ENCODE measurements around the gene STX3.

STX3 gene

GRCh38 chr11:59754494-59754858 lies 700 bp upstream of the STX3 start:
- Histone ChIP-seq H3K18ac (ENCODE audit: low read length) (no peak overlapping the region), H3K4me2 (ENCODE audit: low read length) (peak overlapping the region; percentile 96), H2BK15ac (replicated peaks; ENCODE audit: low read depth) (no peak overlapping the region), H3K79me2 (ENCODE audit: control insufficient read depth, insufficient read depth, low read length) (peaks cover 32% of the 10 kb centered on the region), H2BK120ac (ENCODE audit: low read depth, low read length) (no peak overlapping the region), H4K5ac (ENCODE audit: low read length) (no peak overlapping the region), H3K9ac (ENCODE audit: low read length) (peak overlapping the region; percentile 76), H2AK5ac (ENCODE audit: low read length) (no peak overlapping the region), H3K79me1 (ENCODE audit: low read length) (peaks cover 23% of the 10 kb centered on the region), H3K4ac (ENCODE audit: low read depth, low read length) (no peak overlapping the region), H3K27me3 (ENCODE audit: insufficient read depth, low read length, poor library complexity) (no peaks in the 10 kb centered on the region), H3K4me3 (ENCODE audit: low read length) (peak overlapping the region; percentile 61), H3K4me1 (ENCODE audit: control insufficient read depth, low read depth, low read length) (peaks cover 5% of the 10 kb centered on the region), H2BK5ac (ENCODE audit: low read length) (no peak overlapping the region), H3K36me3 (ENCODE audit: control insufficient read depth, insufficient read depth, low read length) (no peaks in the 10 kb centered on the region), H3K56ac (ENCODE audit: low read length) (peak overlapping the region; percentile 81), H4K8ac (ENCODE audit: low read depth, low read length) (no peak overlapping the region), H3K23ac (ENCODE audit: low read length) (no peak overlapping the region), H3K27ac (ENCODE audit: low read depth, low read length) (no peak overlapping the region)
- peak; percentile 41 for DNase-seq
- WGBS (ENCODE audit: extremely low coverage, insufficient coverage, low lambda C conversion rate): no CpG with 5 or more reads among the region's 20 CpGs

GRCh38 chr11:59755701-59756557 lies 753 bp downstream of the STX3 start:
- H3K27me3 ChIP-seq (ENCODE audit: insufficient read depth, low read length, poor library complexity): no peaks in the 10 kb centered on the region
- peak overlapping the region; percentile 89 for H3K27ac ChIP-seq (ENCODE audit: low read depth, low read length)
- peak; percentile 90 for DNase-seq

GRCh38 chr11:59756558-59756840 lies 1.3 kb downstream of the STX3 start:
- no peak overlapping the region for H3K4ac ChIP-seq (ENCODE audit: low read depth, low read length)
- peaks cover 32% of the 10 kb centered on the region for H3K79me1 ChIP-seq (ENCODE audit: low read length)
- no peak overlapping the region for H4K8ac ChIP-seq (ENCODE audit: low read depth, low read length)
- H2BK15ac ChIP-seq (replicated peaks; ENCODE audit: low read depth): no peak overlapping the region
- H3K23ac ChIP-seq (ENCODE audit: low read length): no peak overlapping the region
- H3K4me2 ChIP-seq (ENCODE audit: low read length): peak overlapping the region; percentile 78
- H3K36me3 ChIP-seq (ENCODE audit: control insufficient read depth, insufficient read depth, low read length): no peaks in the 10 kb centered on the region
- H3K27me3 ChIP-seq (ENCODE audit: insufficient read depth, low read length, poor library complexity): no peaks in the 10 kb centered on the region
- peak overlapping the region; percentile 81 for H3K9ac ChIP-seq (ENCODE audit: low read length)
- WGBS (ENCODE audit: extremely low coverage, insufficient coverage, low lambda C conversion rate): no CpG with 5 or more reads among the region's 3 CpGs
- H4K5ac ChIP-seq (ENCODE audit: low read length): no peak overlapping the region
- no peak for DNase-seq
- no peak overlapping the region for H2AK5ac ChIP-seq (ENCODE audit: low read length)
- no peak overlapping the region for H3K18ac ChIP-seq (ENCODE audit: low read length)
- peaks cover 5% of the 10 kb centered on the region for H3K4me1 ChIP-seq (ENCODE audit: control insufficient read depth, low read depth, low read length)
- no peak overlapping the region for H3K4me3 ChIP-seq (ENCODE audit: low read length)
- peak overlapping the region; percentile 18 for H3K56ac ChIP-seq (ENCODE audit: low read length)
- H3K27ac ChIP-seq (ENCODE audit: low read depth, low read length): no peak overlapping the region
- H2BK120ac ChIP-seq (ENCODE audit: low read depth, low read length): no peak overlapping the region
- no peak overlapping the region for H2BK5ac ChIP-seq (ENCODE audit: low read length)
- H3K79me2 ChIP-seq (ENCODE audit: control insufficient read depth, insufficient read depth, low read length): peaks cover 46% of the 10 kb centered on the region

More at GRCh38 chr11:59755701-59756557, 753 bp downstream of the STX3 start:
- H4K5ac ChIP-seq (ENCODE audit: low read length): no peak overlapping the region
- no CpG with 5 or more reads among the region's 23 CpGs for WGBS (ENCODE audit: extremely low coverage, insufficient coverage, low lambda C conversion rate)
- no peak overlapping the region for H2BK120ac ChIP-seq (ENCODE audit: low read depth, low read length)
- peaks cover 41% of the 10 kb centered on the region for H3K79me2 ChIP-seq (ENCODE audit: control insufficient read depth, insufficient read depth, low read length)
- H3K79me1 ChIP-seq (ENCODE audit: low read length): peaks cover 27% of the 10 kb centered on the region
- no peak overlapping the region for H3K4ac ChIP-seq (ENCODE audit: low read depth, low read length)
- peak overlapping the region; percentile 81 for H3K9ac ChIP-seq (ENCODE audit: low read length)
- H2BK5ac ChIP-seq (ENCODE audit: low read length): no peak overlapping the region
- H3K4me3 ChIP-seq (ENCODE audit: low read length): peak overlapping the region; percentile 34
- no peak overlapping the region for H2AK5ac ChIP-seq (ENCODE audit: low read length)
- H3K23ac ChIP-seq (ENCODE audit: low read length): no peak overlapping the region
- H2BK15ac ChIP-seq (replicated peaks; ENCODE audit: low read depth): no peak overlapping the region
- H3K56ac ChIP-seq (ENCODE audit: low read length): peak overlapping the region; percentile 81
- no peak overlapping the region for H4K8ac ChIP-seq (ENCODE audit: low read depth, low read length)
- peaks cover 5% of the 10 kb centered on the region for H3K4me1 ChIP-seq (ENCODE audit: control insufficient read depth, low read depth, low read length)
- peak overlapping the region; percentile 44 for H3K18ac ChIP-seq (ENCODE audit: low read length)
- H3K36me3 ChIP-seq (ENCODE audit: control insufficient read depth, insufficient read depth, low read length): no peaks in the 10 kb centered on the region
- peak overlapping the region; percentile 78 for H3K4me2 ChIP-seq (ENCODE audit: low read length)

- Histone ChIP-seq H3K4me3 (ENCODE audit: low read length) (no peak overlapping the region), H3K79me2 (ENCODE audit: control insufficient read depth, insufficient read depth, low read length) (peaks cover 46% of the 10 kb centered on the region), H2BK120ac (ENCODE audit: low read depth, low read length) (no peak overlapping the region), H3K18ac (ENCODE audit: low read length) (no peak overlapping the region), H3K27me3 (ENCODE audit: insufficient read depth, low read length, poor library complexity) (no peaks in the 10 kb centered on the region), H4K5ac (ENCODE audit: low read length) (no peak overlapping the region), H3K4me2 (ENCODE audit: low read length) (no peak overlapping the region), H3K79me1 (ENCODE audit: low read length) (peaks cover 33% of the 10 kb centered on the region), H2AK5ac (ENCODE audit: low read length) (no peak overlapping the region), H4K8ac (ENCODE audit: low read depth, low read length) (no peak overlapping the region), H3K36me3 (ENCODE audit: control insufficient read depth, insufficient read depth, low read length) (no peaks in the 10 kb centered on the region), H2BK15ac (replicated peaks; ENCODE audit: low read depth) (no peak overlapping the region), H3K23ac (ENCODE audit: low read length) (no peak overlapping the region), H3K4me1 (ENCODE audit: control insufficient read depth, low read depth, low read length) (peaks cover 5% of the 10 kb centered on the region), H3K9ac (ENCODE audit: low read length) (no peak overlapping the region), H2BK5ac (ENCODE audit: low read length) (no peak overlapping the region), H3K27ac (ENCODE audit: low read depth, low read length) (no peak overlapping the region), H3K4ac (ENCODE audit: low read depth, low read length) (no peak overlapping the region), H3K56ac (ENCODE audit: low read length) (peak overlapping the region; percentile 19)
- DNase-seq: peak; percentile 62
- no CpG with 5 or more reads among the region's 4 CpGs for WGBS (ENCODE audit: extremely low coverage, insufficient coverage, low lambda C conversion rate)
These were observed 1.7 kb downstream of the STX3 start for GRCh38 chr11:59756845-59757244.

- Histone ChIP-seq H3K56ac (ENCODE audit: low read length) (no peak overlapping the region), H3K4me3 (ENCODE audit: low read length) (no peak overlapping the region), H3K27me3 (ENCODE audit: insufficient read depth, low read length, poor library complexity) (no peaks in the 10 kb centered on the region), H2BK5ac (ENCODE audit: low read length) (no peak overlapping the region), H4K5ac (ENCODE audit: low read length) (no peak overlapping the region), H3K23ac (ENCODE audit: low read length) (no peak overlapping the region), H3K36me3 (ENCODE audit: control insufficient read depth, insufficient read depth, low read length) (no peaks in the 10 kb centered on the region), H3K79me2 (ENCODE audit: control insufficient read depth, insufficient read depth, low read length) (peaks cover 59% of the 10 kb centered on the region), H3K79me1 (ENCODE audit: low read length) (peaks cover 44% of the 10 kb centered on the region), H2BK15ac (replicated peaks; ENCODE audit: low read depth) (no peak overlapping the region), H2AK5ac (ENCODE audit: low read length) (no peak overlapping the region), H3K27ac (ENCODE audit: low read depth, low read length) (no peak overlapping the region), H3K9ac (ENCODE audit: low read length) (no peak overlapping the region), H3K4me2 (ENCODE audit: low read length) (no peak overlapping the region), H3K18ac (ENCODE audit: low read length) (no peak overlapping the region), H4K8ac (ENCODE audit: low read depth, low read length) (no peak overlapping the region), H3K4me1 (ENCODE audit: control insufficient read depth, low read depth, low read length) (peaks cover 5% of the 10 kb centered on the region), H3K4ac (ENCODE audit: low read depth, low read length) (no peak overlapping the region), H2BK120ac (ENCODE audit: low read depth, low read length) (no peak overlapping the region)
- WGBS (ENCODE audit: extremely low coverage, insufficient coverage, low lambda C conversion rate): no CpG with 5 or more reads among the region's 4 CpGs
- DNase-seq: no peak
These were observed 3.3 kb downstream of the STX3 start for GRCh38 chr11:59758401-59759037.

All from mesendoderm (in vitro differentiated cells).